ENCODE measurements around the gene RNF114.
"Not testable (repeated sequence)": the region's sequence is repeated elsewhere in the genome, so short reads cannot be mapped to it uniquely, and the experiment has no call there.

Gene RNF114

DNA sequence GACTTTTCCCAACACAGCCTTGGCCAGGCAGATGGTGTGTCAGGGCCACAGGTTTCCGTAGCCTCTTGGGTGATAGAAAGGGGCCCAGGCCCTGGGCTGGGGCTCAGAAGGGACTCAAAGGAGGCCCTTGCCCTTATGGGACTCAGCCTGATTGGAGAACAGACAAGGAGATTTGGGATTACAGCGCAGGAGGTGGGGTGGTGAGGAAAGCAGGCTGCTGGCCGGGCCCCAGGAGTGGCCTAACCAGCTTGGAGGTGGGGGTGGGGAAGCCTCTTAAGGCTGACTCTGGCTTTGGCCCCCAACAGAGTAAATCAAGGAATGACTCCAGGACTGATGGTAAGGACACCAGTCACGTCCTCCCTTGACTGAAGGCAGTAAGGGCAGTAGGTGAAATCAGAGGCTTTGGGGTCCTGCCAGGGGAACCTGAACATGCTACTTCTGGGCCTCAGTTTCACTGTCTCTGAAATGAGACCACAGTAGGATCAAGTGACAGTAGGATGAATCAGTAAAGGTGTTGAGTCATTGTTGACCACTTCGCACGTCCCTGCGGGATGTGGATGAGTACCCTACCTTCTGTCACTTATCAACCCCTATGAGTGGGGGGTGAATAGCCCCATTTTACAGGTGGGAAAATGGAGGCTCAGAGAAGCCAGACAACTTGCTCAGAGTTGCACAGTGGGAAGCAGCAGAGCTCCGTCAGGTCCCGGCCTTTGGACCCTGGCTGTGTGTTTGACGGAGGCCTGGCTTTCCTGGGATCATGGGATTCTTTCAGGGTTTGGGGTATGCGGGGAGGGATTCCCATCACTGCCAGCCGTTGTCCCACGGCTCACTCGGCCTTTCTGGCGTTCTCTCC, 51.0 kb downstream of the RNF114 start:
- no peak for DNase-seq

DNA sequence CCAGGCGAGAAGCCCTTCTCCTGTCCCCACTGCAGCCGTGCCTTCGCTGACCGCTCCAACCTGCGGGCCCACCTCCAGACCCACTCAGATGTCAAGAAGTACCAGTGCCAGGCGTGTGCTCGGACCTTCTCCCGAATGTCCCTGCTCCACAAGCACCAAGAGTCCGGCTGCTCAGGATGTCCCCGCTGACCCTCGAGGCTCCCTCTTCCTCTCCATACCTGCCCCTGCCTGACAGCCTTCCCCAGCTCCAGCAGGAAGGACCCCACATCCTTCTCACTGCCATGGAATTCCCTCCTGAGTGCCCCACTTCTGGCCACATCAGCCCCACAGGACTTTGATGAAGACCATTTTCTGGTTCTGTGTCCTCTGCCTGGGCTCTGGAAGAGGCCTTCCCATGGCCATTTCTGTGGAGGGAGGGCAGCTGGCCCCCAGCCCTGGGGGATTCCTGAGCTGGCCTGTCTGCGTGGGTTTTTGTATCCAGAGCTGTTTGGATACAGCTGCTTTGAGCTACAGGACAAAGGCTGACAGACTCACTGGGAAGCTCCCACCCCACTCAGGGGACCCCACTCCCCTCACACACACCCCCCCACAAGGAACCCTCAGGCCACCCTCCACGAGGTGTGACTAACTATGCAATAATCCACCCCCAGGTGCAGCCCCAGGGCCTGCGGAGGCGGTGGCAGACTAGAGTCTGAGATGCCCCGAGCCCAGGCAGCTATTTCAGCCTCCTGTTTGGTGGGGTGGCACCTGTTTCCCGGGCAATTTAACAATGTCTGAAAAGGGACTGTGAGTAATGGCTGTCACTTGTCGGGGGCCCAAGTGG, 51.9 kb downstream of the RNF114 start:
- DNase-seq = no peak

DNA sequence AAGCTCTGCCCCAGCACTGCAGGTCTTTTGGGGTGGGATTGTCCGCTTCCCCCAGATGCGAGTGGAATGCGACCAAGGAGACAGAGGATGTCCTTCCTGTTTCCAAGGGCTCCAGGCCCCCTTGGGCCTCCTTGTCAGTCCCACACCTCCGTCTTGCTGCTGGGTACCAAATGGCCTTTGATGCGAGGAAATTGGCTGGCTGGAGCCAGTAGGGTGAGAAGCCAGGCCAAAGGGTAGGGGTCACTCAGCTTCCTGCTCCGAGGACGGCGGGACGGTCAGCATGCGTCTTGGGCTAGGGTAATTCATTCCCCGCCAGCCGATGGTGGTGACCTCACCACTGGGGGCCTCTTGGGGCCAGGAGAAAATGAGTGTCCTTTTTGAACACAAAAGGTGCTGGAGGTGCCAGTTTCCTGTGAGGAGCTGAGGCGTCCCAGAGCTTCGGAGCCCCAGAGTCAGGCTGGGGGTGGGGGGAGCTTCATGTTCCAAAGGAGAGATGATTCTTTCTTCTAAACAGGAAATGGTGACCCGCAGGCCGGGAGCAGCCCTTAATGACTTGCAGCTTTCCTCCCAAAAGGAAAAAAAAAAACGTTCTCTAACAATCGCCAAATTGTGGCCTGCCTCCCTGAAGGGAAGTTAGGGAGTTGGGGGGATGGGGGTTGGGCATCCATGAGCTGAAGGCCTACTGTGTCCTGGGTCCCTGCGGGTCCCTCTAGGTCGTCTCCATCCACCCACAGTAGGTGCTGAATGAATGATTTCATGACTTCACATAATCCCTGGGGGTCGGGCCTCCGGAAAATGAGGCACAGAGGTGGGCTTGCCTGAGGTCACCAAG, 53.3 kb downstream of the RNF114 start:
- no peak for DNase-seq

DNA sequence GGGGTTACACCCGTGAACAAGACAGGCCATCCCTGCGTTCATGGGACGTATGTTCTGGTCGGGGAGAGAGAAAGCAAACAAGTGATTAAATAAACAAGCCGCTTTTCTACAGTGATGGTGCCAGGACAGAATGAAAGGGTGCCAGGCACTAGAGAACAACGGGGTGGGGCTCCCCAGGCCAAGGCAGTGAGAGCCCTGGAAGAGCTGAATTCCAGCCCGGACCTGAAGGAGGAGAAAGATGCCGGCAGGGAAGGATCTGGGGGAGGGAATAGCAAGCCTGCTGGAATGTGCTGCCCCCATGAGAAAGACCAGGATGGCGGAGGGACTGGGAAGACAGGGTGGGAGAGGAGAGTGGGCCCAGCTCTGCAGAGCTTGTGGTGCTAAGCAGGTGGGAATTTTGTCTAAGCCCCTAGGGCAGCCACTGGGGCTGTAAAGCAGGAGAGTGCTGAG, 54.1 kb downstream of the RNF114 start:
- DNase-seq = no peak

DNA sequence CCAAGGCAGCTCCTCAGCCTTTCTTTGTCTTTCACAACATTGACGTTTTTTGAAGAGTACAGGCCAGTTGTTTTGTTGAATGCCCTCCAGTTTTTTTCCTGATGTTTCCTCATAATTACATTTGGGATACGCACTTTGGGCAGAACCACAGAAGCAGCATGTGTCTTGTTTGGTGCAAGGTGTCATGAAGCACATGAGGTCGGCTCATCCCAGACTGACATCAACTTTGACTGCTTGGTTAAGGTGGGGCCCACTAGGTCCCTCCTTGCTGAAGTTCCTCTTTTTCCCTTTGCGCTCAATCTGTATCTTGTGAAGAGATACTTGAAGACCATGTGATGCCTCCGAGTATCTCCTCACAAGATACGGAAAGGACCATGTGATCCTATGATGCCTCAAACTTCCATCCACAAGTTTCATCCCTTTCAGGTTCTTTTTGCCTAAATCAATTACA, 57.1 kb downstream of the RNF114 start:
- DNase-seq = no peak

DNA sequence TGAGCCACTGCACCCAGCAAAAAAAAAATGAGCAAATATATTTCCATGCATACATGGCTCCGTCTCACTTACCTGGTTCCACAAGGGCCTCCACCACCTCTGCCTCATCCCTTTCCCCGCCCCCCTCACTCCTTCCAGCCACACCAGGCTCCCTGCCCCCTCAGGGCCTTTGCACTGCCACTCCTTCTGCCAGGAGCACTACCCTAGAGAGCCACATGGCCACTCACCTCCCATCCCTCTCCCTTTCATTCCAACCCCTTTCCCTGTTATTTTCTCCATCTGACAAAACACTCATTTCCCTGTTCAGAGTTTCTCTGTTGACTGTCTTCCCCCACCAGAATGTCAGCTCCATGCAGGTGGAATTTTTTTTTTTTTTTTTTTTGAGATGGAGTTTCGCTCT, 59.4 kb downstream of the RNF114 start:
- DNase-seq = no peak

DNA sequence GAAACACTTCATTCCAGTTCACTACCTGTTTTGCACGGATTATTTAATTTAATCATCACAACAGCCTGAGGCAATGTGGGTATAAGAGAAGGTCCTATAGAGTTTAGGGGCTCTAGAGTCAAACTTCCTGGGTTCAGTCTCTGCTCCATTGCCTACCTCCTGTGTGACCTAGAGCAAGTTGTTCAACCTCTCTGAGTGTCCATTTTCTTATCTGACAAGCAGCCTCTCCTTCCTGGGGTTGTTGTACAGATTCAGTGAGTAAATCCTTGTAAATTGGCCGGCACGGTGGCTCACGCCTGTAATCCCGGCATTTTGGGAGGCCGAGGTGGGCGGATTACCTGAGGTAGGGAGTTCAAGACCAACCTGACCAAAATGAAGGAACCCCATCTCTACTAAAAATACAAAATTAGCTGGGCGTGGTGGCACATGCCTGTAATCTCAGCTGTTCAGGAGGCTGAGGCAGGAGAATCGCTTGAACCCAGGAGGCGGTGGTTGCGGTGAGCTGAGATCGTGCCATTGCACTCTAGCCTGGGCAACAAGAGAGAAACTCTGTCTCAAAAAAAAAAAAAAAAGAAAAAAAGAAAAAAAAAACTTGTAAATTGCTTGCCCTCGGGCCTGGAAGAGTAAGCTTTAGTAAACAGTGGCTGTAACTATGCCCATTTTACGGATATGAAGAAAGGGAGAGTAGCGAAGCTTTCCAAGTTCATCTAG, 62.4 kb downstream of the RNF114 start:
- DNase-seq = not testable (repeated sequence)

DNA sequence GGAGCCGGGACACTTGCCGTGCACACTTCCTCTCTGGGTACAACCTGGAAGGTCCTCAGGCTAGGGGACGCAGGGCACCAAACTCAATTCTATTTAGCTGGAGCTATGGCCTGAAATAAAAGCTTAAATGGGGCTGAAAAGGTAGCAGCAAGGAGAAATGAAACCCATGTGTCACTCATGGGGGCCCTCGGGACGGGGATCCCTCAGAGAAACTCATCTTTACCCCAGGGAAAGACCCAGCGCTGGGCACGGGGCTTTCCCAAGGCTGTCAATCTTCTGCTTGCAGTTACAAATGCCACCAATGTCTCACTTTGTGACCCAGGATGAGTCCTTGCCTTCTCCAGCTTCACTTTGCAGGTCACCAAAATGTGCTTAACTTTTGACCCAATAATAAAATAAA, 63.1 kb downstream of the RNF114 start:
- no peak for DNase-seq

DNA sequence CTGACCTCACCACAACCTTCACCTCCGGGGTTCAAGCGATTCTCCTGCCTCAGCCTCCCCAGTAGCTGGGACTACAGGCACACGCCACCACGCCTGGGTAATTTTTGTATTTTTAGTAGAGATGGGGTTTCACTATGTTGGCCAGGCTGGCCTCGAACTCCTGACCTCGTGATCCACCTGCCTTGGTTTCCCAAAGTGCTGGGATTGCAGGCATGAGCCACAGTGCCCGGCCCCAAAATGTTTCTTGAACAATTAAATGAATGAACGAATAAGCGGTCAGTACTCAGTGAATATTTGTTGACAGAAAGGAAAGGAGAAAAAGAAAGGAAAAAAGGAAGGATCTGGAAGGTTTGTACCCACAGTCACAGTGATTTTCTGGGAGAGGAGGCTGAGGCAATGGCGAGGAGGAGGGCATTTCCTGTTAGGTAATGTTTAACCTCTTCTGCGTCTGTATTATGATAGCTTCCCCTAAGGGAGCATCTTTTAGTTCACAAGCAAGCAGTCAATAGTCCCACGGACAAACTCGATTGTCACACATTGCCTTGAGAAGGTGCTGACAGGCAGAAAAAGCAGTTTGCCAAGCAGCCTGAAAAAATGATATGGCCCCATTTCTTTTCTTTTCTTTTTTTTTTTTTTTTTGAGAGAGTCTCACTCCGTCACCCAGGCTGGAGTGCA, 64.5 kb downstream of the RNF114 start:
- not testable (repeated sequence) for DNase-seq

DNA sequence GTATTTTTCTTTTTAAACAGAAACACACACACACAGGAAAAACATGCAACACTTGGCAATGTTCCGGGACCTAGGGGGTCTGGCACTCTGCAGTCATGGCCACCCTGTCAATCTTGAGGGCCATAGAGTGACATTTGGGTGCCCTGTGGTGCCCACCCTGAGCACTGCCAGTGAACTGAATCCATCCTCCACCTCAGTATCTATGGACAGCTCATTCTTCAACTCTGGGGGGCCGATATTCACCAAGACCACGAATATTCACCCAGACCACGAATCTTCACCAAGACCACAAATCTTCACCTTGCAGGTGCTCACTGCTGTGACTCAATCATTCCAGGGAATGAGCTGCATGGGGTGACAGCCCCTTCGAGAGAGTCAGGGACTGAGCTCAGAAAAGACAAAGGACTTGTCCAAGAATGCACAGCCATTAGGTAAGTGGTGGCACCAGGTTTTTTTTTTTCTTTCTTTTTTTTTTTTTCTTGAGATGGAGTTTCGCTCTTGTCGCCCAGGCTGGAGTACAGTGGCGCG, 65.7 kb downstream of the RNF114 start:
- no peak for DNase-seq

DNA sequence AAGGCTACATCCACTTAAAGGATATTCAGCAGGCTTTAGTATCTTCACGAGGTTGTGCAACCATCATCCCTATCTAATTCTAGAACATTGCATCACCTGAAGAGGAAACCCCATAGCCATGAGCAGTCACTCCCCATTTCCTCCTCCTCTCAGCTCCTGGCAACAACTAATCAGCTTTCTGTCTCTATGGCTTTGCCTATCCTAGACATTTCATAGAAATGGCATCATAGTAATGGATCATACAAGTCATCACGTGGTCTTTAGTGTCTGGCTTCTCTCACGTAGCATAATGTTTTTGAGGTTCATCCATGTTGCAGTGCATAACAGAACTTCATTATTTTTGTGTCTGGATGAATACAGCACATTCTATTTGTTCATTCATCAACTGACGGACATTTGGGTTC, 67.1 kb downstream of the RNF114 start:
- no peak for DNase-seq

All from NCI-H1694 (cell line).